Heart right ventricle (tissue), 16 donors: ENCODE data around the gene CCDC102B. TPM values are rescaled to one million over a fixed set of nuclear protein-coding genes. Genes with fewer than 3 reads are reported as not detected.

Experiments
- ATAC-seq, 8 donors: fragments of 200-7000 bp; cut with Tn5 transposase; one replicate each; pipeline ENCODE4 v1.9.1; 2020; ENCODE audit warnings: mild to moderate bottlenecking in 8 of 8, moderate library complexity in 8 of 8, moderate number of reproducible peaks in 1 of 8
- DNase-seq, 2 donors: peaks; one replicate each; pipeline ENCODE4 v3.0.0-alpha.2; 2020
- H3K27ac ChIP-seq, 10 donors: fragments of 200-600 bp; sonication (generic) in 2 of 10; one replicate each; pipeline versions ENCODE4 v1.5.0 to v1.8.0; 2020 to 2022; ENCODE audit warnings: mild to moderate bottlenecking in 3 of 10
- H3K27me3 ChIP-seq, 7 donors: fragments of 200-600 bp; one replicate each; pipeline ENCODE4 v1.8.0; 2021 to 2022; ENCODE audit warnings: mild to moderate bottlenecking in 2 of 7
- H3K36me3 ChIP-seq, 9 donors: fragments of 200-600 bp; sonication (generic) in 1 of 9; one replicate each; pipeline versions ENCODE4 v1.5.0 to v1.8.0; 2020 to 2022; ENCODE audit warnings: mild to moderate bottlenecking in 2 of 9
- H3K4me1 ChIP-seq, 9 donors: fragments of 200-600 bp; sonication (generic) in 1 of 9; one replicate each; pipeline versions ENCODE4 v1.5.0 to v1.8.0; 2020 to 2022; ENCODE audit warnings: mild to moderate bottlenecking in 4 of 9
- H3K4me3 ChIP-seq, 10 donors: fragments of 200-600 bp; sonication (generic) in 2 of 10; one replicate each; pipeline versions ENCODE4 v1.5.0 to v1.8.0; 2020 to 2022; ENCODE audit warnings: mild to moderate bottlenecking in 7 of 10, moderate library complexity in 2 of 10
- H3K9me3 ChIP-seq, 11 donors: fragments of 200-600 bp in 10 of 11; sonication (generic) in 2 of 11; one replicate each; pipeline versions ENCODE4 v1.5.0 to v1.8.0; 2013 to 2022; ENCODE audit warnings: mild to moderate bottlenecking in 2 of 11, control low read depth in 1 of 11, moderate library complexity in 1 of 11
- WGBS, 2 donors: extraction: QIAGEN DNeasy Blood & Tissue Kit; methylation state at CpG; one replicate each; pipeline ENCODE4 v1.1.7; 2013; ENCODE audit warnings: inconsistent platforms in 1 of 2; 5-methylcytosine and 5-hydroxymethylcytosine counted together
- intact Hi-C, 10 donors: fragments of 100-400 bp; cut with DNase I; formaldehyde crosslinking; loops; one replicate each; pipeline versions ENCODE4 v1.11.1 to v1.14.2; 2022
- polyA plus RNA-seq, 2 donors: library from polyadenylated mRNA; stranded (reverse); fragments of 200-250 nt; gene quantifications; one replicate each; pipeline ENCODE4 v1.2.3, GENCODE V29; 2013
- total RNA-seq, 10 donors: library from RNA; stranded (reverse); fragmentation: NEBNext Ultra II Directional in 3 of 10; extraction: Animal tissue kit (Norgen Biotek cat#: 25700) in 3 of 10; gene quantifications; one replicate each; pipeline versions ENCODE4 v1.2.1 to v1.2.4, GENCODE V29; 2021 to 2023
- TF ChIP-seq, protein P1 (sequence below), 9 donors: fragments of 200-600 bp; sonication (generic) in 2 of 9; IDR thresholded peaks; one replicate each; pipeline versions ENCODE4 v1.5.0 to v1.8.0; 2021 to 2022; ENCODE audit warnings: antibody characterized with exemption in 9 of 9, mild to moderate bottlenecking in 5 of 9, moderate library complexity in 1 of 9
- donor health status: Arrhythmogenic right ventricular cardiomyopathy.
- donor health status: ischemic (EF 13 %, LVEDD 7.1; RV severe dilation, severe dysfunction).
- donor health status: healthy with polysubstance abuse.
- donor health status: DM: no; HTN: yes; CAD: no.
- donor health status: DM: no; HTN: no; CAD: no.
- donor health status: ischemic (EF 25% LVEDD 6.9; RV normal size, moderate dysfunction).
- donor health status: ischemic (EF 25% LVEDD 5.7; RV mildly dilated, moderate dysfunction).
- donor health status: healthy.
- donor health status: DM: yes; HTN: yes; CAD: no.
- donor health status: Ischemic cardiomyopathy.
- donor health status: ischemic (EF 35%, LVEDD 5.7; RV mildly dilated, moderate dysfunction).
- donor health status: nonischemic (EF 11% LVEDD 7.7; RV severe dilation, severe dysfunction).
- donor health status: DM: yes; HTN: yes; CAD: no.
- donor health status: PGD.
- donor health status: ischemic (EF 29% LVEDD 5.4; RV normal size, mild dysfunction).
- donor health status: nonischemic (EF 23%, LVEDD 6.1; RV moderate dilation, normal function).

The CCDC102B gene
- total and polyA plus RNA-seq, 12 donors: 2.8 to 7.3 (median 5.8) TPM

- Histone ChIP-seq H3K4me1 (no peaks in the 10 kb centered on the region), H3K4me3 (no peak overlapping the region), H3K36me3 (no peaks in the 10 kb centered on the region), H3K27ac (no peak overlapping the region), H3K27me3 (no peaks in the 10 kb centered on the region), H3K9me3 (peaks cover 0 to 4% (median 0%) of the 10 kb centered on the region in 11 donors)
- TF ChIP-seq, protein P1, sequence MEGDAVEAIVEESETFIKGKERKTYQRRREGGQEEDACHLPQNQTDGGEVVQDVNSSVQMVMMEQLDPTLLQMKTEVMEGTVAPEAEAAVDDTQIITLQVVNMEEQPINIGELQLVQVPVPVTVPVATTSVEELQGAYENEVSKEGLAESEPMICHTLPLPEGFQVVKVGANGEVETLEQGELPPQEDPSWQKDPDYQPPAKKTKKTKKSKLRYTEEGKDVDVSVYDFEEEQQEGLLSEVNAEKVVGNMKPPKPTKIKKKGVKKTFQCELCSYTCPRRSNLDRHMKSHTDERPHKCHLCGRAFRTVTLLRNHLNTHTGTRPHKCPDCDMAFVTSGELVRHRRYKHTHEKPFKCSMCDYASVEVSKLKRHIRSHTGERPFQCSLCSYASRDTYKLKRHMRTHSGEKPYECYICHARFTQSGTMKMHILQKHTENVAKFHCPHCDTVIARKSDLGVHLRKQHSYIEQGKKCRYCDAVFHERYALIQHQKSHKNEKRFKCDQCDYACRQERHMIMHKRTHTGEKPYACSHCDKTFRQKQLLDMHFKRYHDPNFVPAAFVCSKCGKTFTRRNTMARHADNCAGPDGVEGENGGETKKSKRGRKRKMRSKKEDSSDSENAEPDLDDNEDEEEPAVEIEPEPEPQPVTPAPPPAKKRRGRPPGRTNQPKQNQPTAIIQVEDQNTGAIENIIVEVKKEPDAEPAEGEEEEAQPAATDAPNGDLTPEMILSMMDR (IDR thresholded peaks at IDR 0.05): no peak
- intact Hi-C loops: no loop called here
- no peak for ATAC-seq
- DNase-seq: no peak
- 85 to 87% methylated on average over 4 of the region's 4 CpGs for WGBS, 2 donors
Observed at GRCh38 chr18:69097349-69097748, 299.5 kb downstream of the CCDC102B start.

- no peak for ATAC-seq
- Histone ChIP-seq H3K27me3 (no peaks in the 10 kb centered on the region), H3K27ac (no peak overlapping the region), H3K36me3 (no peaks in the 10 kb centered on the region), H3K9me3 (peaks cover 0 to 4% (median 0%) of the 10 kb centered on the region in 11 donors), H3K4me1 (no peaks in the 10 kb centered on the region), H3K4me3 (no peak overlapping the region)
- TF ChIP-seq, protein P1 (IDR thresholded peaks at IDR 0.05): no peak
- 46 to 48% methylated on average over 1 of the region's 1 CpG for WGBS, 2 donors
- intact Hi-C loops: no loop called here
- DNase-seq: no peak
Observed at GRCh38 chr18:69102959-69103358, 305.1 kb downstream of the CCDC102B start.

Other genes with a start within 250 kb of the CCDC102B start
- gene TMX3, start 83.0 kb upstream of the CCDC102B start, total RNA-seq: 10 to 100 TPM; 20.7 to 38.8 (median 30.4) TPM
- gene TMX3, start 83.0 kb upstream of the CCDC102B start, polyA plus RNA-seq: 10 to 100 TPM; 13.3 to 21.8 TPM